Tibial nerve (tissue), 3 donors: ENCODE results near the gene SLC16A10.

Experiments
- POLR2A ChIP-seq, 2 donors: fragments of 450-650 bp; IDR thresholded peaks; one replicate each; pipeline ENCODE4 v1.6.1; 2017; ENCODE audit warnings: antibody characterized with exemption in 2 of 2, mild to moderate bottlenecking in 2 of 2, moderate library complexity in 2 of 2
- TF ChIP-seq, protein P1 (sequence below), 5 experiments: fragments of 200-600 bp in 3 of 5; fragments of 450-650 bp in 2 of 5; sonication (generic) in 3 of 5; IDR thresholded peaks; one replicate each; pipeline ENCODE4 v1.5.1; 2016 to 2019; ENCODE audit warnings: antibody characterized with exemption in 5 of 5, mild to moderate bottlenecking in 3 of 5, moderate library complexity in 2 of 5

DNA sequence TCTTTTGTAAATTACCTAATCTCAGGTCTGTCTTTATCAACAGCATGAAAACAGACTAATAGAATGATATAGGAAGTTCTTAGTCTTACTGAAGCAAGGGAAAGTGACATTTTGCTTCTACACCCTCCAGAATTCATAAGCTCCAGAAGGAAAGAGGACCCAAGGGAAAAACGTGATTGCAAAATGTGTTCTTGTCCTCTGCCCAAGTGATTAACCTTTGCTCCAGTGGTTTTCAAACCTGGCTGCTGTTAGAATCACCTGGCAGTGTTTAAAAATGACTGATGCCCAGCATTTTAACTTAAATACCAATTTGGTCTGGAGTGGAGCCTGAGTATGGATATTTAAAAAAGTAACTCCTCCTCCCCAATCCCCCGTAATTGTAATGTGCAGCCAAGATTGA is 191.4 kb downstream of the SLC16A10 start:
- TF ChIP-seq, protein P1, sequence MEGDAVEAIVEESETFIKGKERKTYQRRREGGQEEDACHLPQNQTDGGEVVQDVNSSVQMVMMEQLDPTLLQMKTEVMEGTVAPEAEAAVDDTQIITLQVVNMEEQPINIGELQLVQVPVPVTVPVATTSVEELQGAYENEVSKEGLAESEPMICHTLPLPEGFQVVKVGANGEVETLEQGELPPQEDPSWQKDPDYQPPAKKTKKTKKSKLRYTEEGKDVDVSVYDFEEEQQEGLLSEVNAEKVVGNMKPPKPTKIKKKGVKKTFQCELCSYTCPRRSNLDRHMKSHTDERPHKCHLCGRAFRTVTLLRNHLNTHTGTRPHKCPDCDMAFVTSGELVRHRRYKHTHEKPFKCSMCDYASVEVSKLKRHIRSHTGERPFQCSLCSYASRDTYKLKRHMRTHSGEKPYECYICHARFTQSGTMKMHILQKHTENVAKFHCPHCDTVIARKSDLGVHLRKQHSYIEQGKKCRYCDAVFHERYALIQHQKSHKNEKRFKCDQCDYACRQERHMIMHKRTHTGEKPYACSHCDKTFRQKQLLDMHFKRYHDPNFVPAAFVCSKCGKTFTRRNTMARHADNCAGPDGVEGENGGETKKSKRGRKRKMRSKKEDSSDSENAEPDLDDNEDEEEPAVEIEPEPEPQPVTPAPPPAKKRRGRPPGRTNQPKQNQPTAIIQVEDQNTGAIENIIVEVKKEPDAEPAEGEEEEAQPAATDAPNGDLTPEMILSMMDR (IDR thresholded peaks at IDR 0.05): no peak
- no peak for TF ChIP-seq POLR2A (IDR thresholded peaks at IDR 0.05)
